OCI-LY7 (cell line): ENCODE measurements around the gene XRCC6. TPM values are rescaled to one million over a fixed set of nuclear protein-coding genes. Genes with fewer than 3 reads are reported as not detected.

Source experiments
- BruUV-seq: library from RNA; stranded (reverse); fragments of 400-500 nt; replicated peaks from 2 replicates; lab custom pipeline; 2021; lab: Mats Ljungman, UMichigan
- CTCF ChIA-PET: fragments of 300-600 bp; sonication (Branson Sonifier 250); formaldehyde crosslinking; loops from one replicate; lab custom pipeline; 2022; ENCODE audit warnings: antibody characterized with exemption; ENCODE audit not compliant: unreplicated experiment; lab: Charles Lee
- POLR2A ChIA-PET: fragments of 300-600 bp; sonication (Branson Sonifier 250); formaldehyde crosslinking; loops from one replicate; lab custom pipeline; 2022; ENCODE audit warnings: antibody characterized with exemption; lab: Charles Lee
- DNase-seq: peaks from one replicate; pipeline ENCODE4 v3.0.0-alpha.2; 2015; ENCODE audit warnings: low spot score
- H2AFZ ChIP-seq: fragments of 200-600 bp; sonication (generic), shearing (Covaris generic); 2 replicates; pipeline ENCODE4 v1.6.1; 2014; ENCODE audit warnings: mild to moderate bottlenecking, antibody characterized with exemption, low read length, moderate library complexity
- H3K27ac ChIP-seq: fragments of 200-600 bp; sonication (generic); 2 replicates; pipeline ENCODE4 v1.5.1; 2014; ENCODE audit warnings: mixed run types, low read depth, mild to moderate bottlenecking, moderate library complexity, low read length, inconsistent platforms; ENCODE audit not compliant: poor library complexity, severe bottlenecking
- H3K36me3 ChIP-seq: fragments of 200-600 bp; sonication (generic); 2 replicates; pipeline ENCODE4 v1.6.1; 2014; ENCODE audit warnings: mild to moderate bottlenecking, antibody characterized with exemption, low read length, moderate library complexity, mixed read lengths; ENCODE audit not compliant: insufficient read depth
- H3K4me1 ChIP-seq: fragments of 200-600 bp; sonication (generic); 2 replicates; pipeline ENCODE4 v1.5.1; 2014; ENCODE audit warnings: mild to moderate bottlenecking, low read length; ENCODE audit not compliant: insufficient read depth, poor library complexity, severe bottlenecking
- H3K4me2 ChIP-seq: fragments of 200-600 bp; sonication (generic); 2 replicates; pipeline ENCODE4 v1.6.1; 2014; ENCODE audit warnings: mild to moderate bottlenecking, low read length
- H3K4me3 ChIP-seq: fragments of 200-600 bp; sonication (generic); 2 replicates; pipeline ENCODE4 v1.5.1; 2014; ENCODE audit warnings: mild to moderate bottlenecking, low read depth, low read length; ENCODE audit not compliant: poor library complexity, severe bottlenecking
- H3K79me2 ChIP-seq: fragments of 200-600 bp; sonication (generic); 2 replicates; pipeline ENCODE4 v1.6.1; 2016; ENCODE audit warnings: low read depth, mild to moderate bottlenecking, low read length, moderate library complexity, mixed read lengths; ENCODE audit not compliant: insufficient read depth
- H3K9me2 ChIP-seq: fragments of 200-600 bp; sonication (generic); 2 replicates; pipeline ENCODE4 v1.6.1; 2016; ENCODE audit warnings: mild to moderate bottlenecking, low read length, mixed read lengths; ENCODE audit not compliant: insufficient read depth
- H3K9me3 ChIP-seq: fragments of 200-600 bp; sonication (generic); 2 replicates; pipeline ENCODE4 v1.6.1; 2014; ENCODE audit warnings: mild to moderate bottlenecking, mixed run types, low read length, mixed read lengths
- H4K20me1 ChIP-seq: fragments of 200-600 bp; sonication (generic); 2 replicates; pipeline ENCODE4 v1.6.1; 2014; ENCODE audit warnings: mild to moderate bottlenecking, antibody characterized with exemption, low read length, moderate library complexity, mixed read lengths; ENCODE audit not compliant: insufficient read depth
- EZH2phosphoT487 ChIP-seq: fragments of 200-600 bp; sonication (generic); IDR thresholded peaks from 2 replicates; pipeline ENCODE4 v1.6.1; 2018; ENCODE audit warnings: low read depth, borderline replicate concordance, mild to moderate bottlenecking, mixed run types, antibody characterized with exemption, low read length, moderate library complexity, mixed read lengths
- intact Hi-C: fragments of 100-400 bp; cut with micrococcal nuclease; formaldehyde crosslinking; loops from one replicate; pipeline ENCODE4 v1.10.0; 2022; ENCODE audit not compliant: unreplicated experiment
- total RNA-seq, 2 experiments: library from RNA; depleted of rRNA in 1 of 2; stranded (reverse); fragments of >200 nt in 1 of 2; shearing (Covaris generic) in 1 of 2; gene quantifications; 2 replicates each; pipeline ENCODE4 v1.2.3, GENCODE V29; 2014 to 2022
- TF ChIP-seq, protein P1 (sequence below): fragments of 200-600 bp; sonication (generic); conservative IDR thresholded peaks from 2 replicates; pipeline ENCODE4 v1.5.1; 2014; ENCODE audit warnings: mild to moderate bottlenecking, antibody characterized with exemption, low read length, moderate library complexity, mixed read lengths

The XRCC6 gene
- total RNA-seq, 2 experiments from 2014 or later: 378 to 426 TPM

DNA sequence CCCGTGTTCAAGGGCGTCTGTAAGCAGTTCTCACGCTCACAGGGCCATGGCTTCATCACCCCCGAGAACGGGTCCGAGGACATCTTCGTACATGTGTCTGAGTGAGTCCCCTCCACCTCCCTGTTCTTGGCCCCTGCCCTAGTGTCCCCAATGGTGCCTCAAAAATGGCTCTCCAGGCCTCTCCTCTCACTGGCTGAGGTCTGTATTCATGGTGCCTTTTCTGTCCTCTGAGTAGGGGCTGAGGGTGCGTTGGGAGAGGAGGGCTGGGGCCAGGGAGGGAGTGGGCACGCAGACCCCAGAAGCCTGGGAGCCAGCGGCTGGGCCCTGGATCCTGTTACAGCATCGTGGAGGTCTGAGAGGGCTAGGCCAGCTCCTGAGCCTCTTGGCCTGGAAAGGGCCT, 47.4 kb upstream of the XRCC6 start:
- ChIA-PET POLR2A (no interaction called here), CTCF (no interaction called here)
- H3K4me2 ChIP-seq: no peak overlapping the region
- H3K36me3 ChIP-seq: peaks cover 4% of the 10 kb centered on the region; the same call in 1 of the 2 replicates
- H2AFZ ChIP-seq: no peak overlapping the region
- no TSS peak for BruUV-seq
- H3K4me3 ChIP-seq: no peak overlapping the region
- no peaks in the 10 kb centered on the region for H3K9me3 ChIP-seq
- no peaks in the 10 kb centered on the region for H3K79me2 ChIP-seq
- H3K27ac ChIP-seq: no peak overlapping the region
- no peaks in the 10 kb centered on the region for H3K9me2 ChIP-seq
- H3K4me1 ChIP-seq: no peaks in the 10 kb centered on the region
- TF ChIP-seq EZH2phosphoT487: no peak
- TF ChIP-seq, protein P1, sequence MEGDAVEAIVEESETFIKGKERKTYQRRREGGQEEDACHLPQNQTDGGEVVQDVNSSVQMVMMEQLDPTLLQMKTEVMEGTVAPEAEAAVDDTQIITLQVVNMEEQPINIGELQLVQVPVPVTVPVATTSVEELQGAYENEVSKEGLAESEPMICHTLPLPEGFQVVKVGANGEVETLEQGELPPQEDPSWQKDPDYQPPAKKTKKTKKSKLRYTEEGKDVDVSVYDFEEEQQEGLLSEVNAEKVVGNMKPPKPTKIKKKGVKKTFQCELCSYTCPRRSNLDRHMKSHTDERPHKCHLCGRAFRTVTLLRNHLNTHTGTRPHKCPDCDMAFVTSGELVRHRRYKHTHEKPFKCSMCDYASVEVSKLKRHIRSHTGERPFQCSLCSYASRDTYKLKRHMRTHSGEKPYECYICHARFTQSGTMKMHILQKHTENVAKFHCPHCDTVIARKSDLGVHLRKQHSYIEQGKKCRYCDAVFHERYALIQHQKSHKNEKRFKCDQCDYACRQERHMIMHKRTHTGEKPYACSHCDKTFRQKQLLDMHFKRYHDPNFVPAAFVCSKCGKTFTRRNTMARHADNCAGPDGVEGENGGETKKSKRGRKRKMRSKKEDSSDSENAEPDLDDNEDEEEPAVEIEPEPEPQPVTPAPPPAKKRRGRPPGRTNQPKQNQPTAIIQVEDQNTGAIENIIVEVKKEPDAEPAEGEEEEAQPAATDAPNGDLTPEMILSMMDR: no peak
- intact Hi-C loops: no loop called here
- no peaks in the 10 kb centered on the region for H4K20me1 ChIP-seq
- no peak for DNase-seq

DNA sequence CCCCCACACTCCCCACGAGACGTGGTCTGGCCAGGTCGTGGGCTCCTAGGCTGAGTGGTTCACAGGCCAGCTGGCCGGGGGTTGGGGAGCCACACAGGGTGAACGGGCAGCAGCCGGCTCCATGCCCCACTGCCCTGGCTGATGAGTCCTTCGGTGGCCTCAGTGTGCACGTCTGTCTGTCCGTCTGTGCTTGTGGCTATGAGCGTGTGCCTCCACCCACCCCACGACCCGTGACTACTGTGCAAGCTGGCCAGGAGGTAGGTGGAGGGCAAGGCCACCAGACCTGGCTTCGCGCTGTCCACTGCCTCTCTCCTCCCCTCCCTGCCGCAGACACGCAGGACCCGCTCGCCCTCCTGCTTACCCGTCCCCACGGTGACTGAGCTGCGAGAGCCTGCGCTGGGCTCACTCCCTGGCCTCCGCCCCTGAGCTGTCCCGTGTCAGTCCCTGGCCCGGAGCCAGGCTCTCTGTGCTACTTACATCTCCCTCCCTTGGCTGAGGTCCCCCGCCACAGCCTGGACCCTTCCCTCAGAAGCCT, 46.2 kb upstream of the XRCC6 start:
- Histone ChIP-seq H3K9me2 (no peaks in the 10 kb centered on the region), H3K4me1 (no peaks in the 10 kb centered on the region), H4K20me1 (no peaks in the 10 kb centered on the region), H3K27ac (no peak overlapping the region), H3K36me3 (peaks cover 4% of the 10 kb centered on the region; the same call in 1 of the 2 replicates), H2AFZ (no peak overlapping the region), H3K9me3 (no peaks in the 10 kb centered on the region), H3K4me2 (no peak overlapping the region), H3K4me3 (no peak overlapping the region), H3K79me2 (no peaks in the 10 kb centered on the region)
- no peak for DNase-seq
- POLR2A ChIA-PET: no interaction called here
- TF ChIP-seq, protein P1: no peak
- no peak for TF ChIP-seq EZH2phosphoT487
- CTCF ChIA-PET: interaction anchor here (0.6 kb wide), 1 partner anchor 23 kb away, joined by 4 read pairs; no protein-coding TSS in a partner anchor
- BruUV-seq: no TSS peak
- intact Hi-C loops: no loop called here

DNA sequence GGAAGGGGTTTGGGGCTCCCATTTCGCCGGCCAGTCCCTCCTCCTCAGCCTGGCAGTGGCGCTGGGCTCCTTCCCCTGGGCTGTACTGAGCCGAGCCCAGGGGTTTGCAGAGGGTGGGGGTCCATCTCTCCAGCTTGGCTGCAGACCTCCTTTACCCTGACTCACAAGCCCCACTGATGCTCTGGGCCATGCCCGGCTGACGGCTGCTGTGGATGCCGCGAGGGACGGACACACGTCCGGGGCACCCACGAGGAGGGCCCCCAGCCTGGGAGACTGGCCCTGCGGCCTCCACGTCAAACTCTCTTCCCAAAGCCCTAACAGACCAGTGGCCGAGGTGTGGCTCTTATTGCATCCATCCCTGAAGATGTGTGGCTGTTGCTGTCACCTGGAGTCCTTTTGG, 45.6 kb upstream of the XRCC6 start:
- Histone ChIP-seq H3K9me2 (no peaks in the 10 kb centered on the region), H3K27ac (no peak overlapping the region), H3K4me1 (no peaks in the 10 kb centered on the region), H3K9me3 (no peaks in the 10 kb centered on the region), H3K4me2 (no peak overlapping the region), H3K36me3 (peaks cover 4% of the 10 kb centered on the region; the same call in 1 of the 2 replicates), H3K4me3 (no peak overlapping the region), H2AFZ (no peak overlapping the region), H4K20me1 (no peaks in the 10 kb centered on the region), H3K79me2 (no peaks in the 10 kb centered on the region)
- ChIA-PET CTCF (no interaction called here), POLR2A (no interaction called here)
- TF ChIP-seq, protein P1: no peak
- TF ChIP-seq EZH2phosphoT487: no peak
- no TSS peak for BruUV-seq
- intact Hi-C loops: no loop called here
- no peak for DNase-seq
